GM18498 (cell line): Measurements from ENCODE around the gene RBMS1.

Source experiments
- ATAC-seq: cut with Tn5 transposase; IDR thresholded peaks from one replicate; pipeline ENCODE4 v1.9.1; 2021; ENCODE audit warnings: mild to moderate bottlenecking, moderate library complexity; ENCODE audit not compliant: unreplicated experiment

The RBMS1 gene

GRCh38 chr2:160288324-160288723 lies 205.3 kb downstream of the RBMS1 start:
- ATAC-seq, result no peak

DNA sequence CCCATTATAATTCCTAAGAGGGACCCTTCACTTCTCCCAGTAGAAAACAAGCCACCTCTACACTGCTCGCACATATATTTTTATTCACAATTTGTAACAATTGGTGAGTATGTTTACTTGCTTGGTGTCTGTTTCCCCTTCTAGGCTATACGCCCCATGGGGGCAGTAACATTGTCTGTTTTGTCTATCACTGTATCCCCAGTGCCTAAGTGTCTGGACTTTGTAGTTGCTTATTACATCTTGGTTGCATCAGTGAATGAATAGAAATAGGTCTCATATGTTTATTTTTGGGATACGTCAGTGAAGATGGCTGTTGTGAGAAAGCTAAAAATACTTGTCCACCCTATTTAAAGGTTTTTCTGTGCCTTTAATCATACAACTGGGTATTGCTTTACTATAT lies 206.1 kb downstream of the RBMS1 start:
- no peak for ATAC-seq

- ATAC-seq, result no peak
Observed at GRCh38 chr2:160286551-160286950, 207.1 kb downstream of the RBMS1 start.

DNA sequence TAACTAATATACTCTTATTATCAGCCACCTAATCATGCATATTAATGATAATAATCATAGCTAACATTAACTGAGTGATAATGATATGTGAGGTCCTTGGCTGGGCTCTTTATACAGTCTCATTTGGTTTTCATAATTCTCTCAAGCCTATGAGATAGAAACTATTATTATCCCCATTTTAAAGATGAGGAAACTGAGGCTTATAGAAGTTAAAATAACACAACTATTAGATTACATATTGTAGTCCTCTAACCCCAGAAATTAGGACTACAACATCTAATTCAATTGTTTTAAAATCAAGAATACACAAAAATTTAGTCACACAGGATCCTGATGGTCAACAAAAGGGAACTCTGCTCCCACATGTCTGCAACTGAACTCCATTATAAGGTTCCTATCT lies 209.9 kb downstream of the RBMS1 start:
- no peak for ATAC-seq

DNA sequence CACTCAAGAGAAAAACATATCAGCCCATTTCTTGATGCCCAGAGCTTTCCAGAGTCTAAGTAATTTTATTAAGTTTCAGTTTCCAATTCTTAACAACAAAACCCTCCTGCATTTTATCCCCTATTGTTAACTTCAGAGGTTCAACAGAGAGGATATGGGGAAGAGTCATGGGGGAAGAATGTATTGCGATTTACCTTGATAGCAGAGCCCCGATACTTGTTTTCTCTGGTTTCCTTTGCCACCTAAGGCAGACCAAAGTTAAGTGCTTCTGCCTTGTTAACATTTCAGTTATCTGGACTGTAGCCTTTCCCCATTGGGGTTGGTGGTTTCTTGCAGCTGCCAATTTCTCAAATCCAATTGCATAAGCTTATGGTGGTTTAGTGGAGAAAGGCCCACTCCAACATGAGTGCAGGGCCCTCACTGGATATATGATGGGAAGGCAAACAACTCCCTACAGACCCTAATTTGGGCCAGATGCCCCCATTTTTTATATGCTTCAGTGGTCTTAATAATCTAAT lies 211.5 kb downstream of the RBMS1 start:
- no peak for ATAC-seq

- ATAC-seq, result no peak
Observed at GRCh38 chr2:160281213-160281612, 212.4 kb downstream of the RBMS1 start.

DNA sequence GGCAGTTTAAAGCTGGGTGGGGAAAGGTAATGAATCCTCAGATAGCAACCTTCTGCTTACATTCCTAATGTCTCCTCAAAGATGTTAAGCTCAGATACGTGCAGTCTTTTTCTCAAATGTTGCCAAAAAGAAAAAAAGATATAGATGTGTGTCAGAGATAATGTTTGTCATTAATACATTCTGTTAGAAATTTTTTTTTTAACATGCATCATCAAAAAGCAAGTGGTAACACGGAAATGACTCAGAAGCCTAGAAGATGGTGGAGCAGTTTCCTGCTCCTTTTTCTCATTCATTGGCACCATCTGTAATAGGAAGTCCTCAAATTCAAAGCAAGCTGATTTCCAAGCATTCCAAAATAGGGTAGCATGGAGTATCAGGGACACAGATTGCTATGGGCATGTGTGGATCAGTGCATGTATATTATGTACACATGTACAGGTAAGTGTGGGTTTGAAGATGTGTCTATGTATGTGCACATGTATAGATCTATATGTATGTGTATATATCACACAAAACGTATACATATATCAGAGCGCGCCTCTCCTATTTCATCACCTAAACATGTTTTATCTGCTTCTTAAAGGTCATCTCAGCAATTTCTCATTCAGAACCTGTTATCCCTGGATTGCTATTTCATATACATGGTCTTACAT lies 213.7 kb downstream of the RBMS1 start:
- no peak for ATAC-seq

- no peak for ATAC-seq
Observed at GRCh38 chr2:160278879-160279177, 214.8 kb downstream of the RBMS1 start.

DNA sequence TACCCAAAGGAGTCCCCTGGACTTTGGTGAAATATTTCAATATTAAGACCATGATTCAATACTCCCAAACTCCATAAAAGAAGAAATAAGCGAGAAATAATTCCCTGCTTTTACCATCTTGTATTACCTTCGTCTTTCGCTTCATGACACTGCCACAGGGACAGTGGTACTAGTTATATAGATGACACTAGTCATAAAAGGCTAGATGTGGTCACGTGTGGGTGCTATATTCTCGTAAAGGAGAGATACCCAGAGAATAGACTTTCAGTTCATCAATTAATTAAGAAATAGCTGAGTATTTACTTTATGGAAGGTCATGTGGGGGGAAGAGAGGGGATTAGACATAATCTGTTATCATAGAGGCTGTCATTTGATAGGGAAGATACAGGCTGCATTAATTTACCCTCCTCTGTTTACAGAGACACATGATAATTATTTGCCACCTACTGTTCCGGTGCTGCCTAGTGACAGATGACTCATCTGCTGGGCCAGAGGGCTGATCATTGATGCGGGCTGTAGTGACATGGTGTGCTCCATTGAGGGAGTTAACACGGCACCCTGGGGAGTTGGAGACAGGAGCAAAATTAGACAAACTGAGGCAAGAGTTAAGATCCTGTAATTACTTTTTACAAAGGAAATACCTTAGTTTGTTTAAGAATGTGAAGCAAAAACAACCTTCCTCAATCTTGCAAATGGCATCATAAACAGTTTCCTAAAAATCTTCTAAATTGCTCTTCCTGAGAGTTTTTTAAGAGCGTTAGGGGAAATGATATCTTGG lies 215.3 kb downstream of the RBMS1 start:
- ATAC-seq, result peak; percentile 78

- no peak for ATAC-seq
Observed at GRCh38 chr2:160277151-160277550, 216.5 kb downstream of the RBMS1 start.

- no peak for ATAC-seq
Observed at GRCh38 chr2:160275656-160276055, 218.0 kb downstream of the RBMS1 start.

DNA sequence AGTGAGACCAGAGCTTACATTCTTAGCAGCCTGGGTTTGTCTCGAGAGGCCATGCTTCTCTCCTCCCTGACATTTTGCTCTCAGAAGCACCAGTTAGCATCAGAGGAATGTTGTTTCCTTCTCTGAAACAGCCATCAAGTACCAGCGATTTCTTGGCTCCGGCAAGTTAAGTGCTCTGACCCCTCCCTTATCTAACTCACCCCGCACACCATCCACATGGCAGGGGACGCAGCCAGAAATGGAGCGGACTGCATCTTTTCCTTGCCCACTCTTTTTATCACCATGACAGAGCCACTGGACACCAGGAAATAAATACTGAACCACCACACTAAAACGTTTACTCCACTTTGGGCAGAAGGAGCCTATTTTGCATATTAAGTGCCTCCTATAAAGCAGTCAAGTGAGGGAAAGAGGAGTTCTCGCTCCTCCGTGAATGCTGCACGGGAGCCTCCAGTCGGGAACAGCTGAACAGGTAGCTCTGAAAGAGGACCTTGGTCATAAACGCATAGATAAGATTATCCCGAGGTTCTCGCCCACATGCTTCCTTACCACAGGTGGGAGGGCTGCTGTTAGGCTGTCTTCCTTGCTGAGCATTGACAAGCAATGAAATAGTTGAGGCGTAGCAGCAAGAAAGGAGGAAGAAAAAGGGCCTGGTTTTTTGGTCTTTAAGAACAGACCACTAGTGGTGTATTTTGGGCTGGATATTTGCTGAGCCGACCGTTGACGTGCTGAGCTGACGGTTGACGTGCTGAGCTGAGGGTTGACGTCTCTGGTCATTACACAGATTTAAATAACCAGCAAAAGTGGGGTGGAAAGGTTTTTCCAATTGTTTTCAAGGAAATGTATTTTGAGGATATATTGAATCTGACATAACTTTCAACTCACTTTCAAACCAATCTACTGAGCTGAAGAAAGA lies 222.2 kb downstream of the RBMS1 start:
- no peak for ATAC-seq

- no peak for ATAC-seq
Observed at GRCh38 chr2:160270571-160271113, 223.0 kb downstream of the RBMS1 start.

DNA sequence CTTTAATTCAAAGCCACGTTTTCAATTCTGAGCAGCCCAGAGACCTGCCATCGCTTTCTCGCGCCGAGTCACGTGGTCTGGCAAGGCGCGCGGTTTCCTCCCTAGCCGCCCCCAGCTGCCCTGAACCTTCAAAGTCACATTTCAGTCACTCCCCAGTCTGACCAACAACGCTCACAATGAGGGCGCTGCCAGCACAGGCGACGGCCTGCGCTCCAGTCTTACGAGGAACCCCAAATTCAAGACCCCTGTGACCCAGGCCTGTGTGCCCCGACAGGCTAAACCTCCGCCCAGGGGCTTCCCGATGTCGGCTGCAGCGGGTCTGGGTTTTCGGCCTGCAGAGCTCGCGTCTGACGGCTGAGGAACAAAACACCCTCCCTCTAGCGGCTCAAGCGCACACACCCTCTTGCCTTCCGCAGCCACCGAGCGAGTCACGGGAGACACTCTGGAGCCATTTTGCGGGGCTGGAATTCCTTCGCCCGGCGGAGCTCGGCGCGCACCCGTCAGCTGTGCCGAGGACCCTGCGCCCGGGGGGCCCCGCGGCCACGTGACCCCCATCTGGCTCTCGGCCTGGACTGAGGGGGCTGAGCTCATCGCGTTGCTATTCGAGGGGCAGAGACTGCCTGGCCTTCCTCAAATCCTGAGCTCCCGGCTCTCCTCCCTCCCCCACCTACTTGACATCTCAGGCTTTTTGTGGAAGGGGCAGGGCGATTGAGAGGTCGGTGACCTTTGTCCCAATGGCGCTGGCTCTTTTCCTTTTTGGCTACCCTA lies 223.6 kb downstream of the RBMS1 start:
- ATAC-seq, result peak; percentile 98

GRCh38 chr2:160269365-160269764 lies 224.2 kb downstream of the RBMS1 start:
- peak; percentile 4 for ATAC-seq

DNA sequence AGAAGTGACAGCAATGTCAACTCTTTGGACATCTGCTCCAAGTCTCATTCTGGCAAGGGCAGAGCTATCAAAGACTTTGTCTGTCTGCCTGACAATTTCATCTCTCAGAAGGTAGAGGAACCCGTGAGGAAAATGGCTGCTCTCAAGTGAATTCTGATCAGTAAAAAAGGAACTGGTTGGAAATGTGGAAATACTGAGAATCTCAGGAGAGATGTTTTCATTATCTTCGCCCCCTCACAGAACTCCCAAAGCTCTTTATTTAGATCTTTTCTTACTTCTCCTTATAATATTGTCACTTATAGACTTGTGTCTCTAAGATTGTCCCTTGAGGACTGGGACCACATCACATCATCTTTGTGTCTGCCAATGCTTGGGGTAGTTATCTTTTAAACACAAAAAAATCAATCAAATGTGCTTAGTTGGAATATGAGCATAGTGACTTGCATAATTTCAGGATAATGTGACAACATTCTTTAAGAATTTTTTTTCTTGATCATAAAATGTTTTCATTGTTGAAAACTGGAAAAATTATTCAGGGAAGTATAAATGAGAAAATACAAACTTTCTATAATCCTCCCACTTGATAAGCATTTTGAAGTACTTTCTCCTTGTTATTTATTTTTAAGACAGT lies 225.3 kb downstream of the RBMS1 start:
- no peak for ATAC-seq

DNA sequence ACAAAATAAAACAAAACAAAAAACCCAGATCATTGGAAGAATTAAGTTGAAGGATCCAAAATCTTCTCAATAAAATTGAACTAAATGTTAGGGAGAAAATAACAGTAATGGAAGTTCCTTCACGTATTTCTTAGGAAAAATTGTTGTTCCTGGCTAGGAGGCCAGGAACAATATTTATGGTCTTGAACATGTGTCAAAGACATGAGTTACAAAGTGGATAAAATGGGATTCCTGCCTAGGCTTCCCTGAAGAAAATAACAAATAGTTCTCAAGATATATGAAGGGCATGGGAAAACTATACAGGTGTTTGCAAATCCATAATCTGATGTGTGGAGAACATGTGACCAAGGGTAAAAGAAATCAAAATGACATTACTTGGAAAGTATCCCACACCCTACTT lies 225.9 kb downstream of the RBMS1 start:
- ATAC-seq, result no peak

DNA sequence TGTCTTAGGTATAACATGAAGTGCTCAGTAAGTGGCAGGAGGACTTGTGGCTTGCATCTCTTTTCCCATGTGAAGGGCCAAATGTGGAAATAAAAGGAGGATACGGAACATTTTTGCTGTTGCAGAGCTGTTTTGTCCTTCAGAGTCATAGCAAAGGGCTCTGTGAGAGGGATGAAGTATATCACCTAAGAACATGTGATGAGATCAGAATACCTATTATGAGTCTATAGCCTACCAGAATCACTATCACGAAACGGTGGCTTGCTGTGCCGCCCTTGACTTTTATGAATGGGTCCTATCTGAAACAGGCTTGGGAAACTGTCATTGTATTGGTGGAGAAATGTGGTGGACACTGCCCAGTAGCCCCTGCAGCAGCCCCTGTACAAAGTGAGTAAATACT lies 226.6 kb downstream of the RBMS1 start:
- ATAC-seq, result no peak

DNA sequence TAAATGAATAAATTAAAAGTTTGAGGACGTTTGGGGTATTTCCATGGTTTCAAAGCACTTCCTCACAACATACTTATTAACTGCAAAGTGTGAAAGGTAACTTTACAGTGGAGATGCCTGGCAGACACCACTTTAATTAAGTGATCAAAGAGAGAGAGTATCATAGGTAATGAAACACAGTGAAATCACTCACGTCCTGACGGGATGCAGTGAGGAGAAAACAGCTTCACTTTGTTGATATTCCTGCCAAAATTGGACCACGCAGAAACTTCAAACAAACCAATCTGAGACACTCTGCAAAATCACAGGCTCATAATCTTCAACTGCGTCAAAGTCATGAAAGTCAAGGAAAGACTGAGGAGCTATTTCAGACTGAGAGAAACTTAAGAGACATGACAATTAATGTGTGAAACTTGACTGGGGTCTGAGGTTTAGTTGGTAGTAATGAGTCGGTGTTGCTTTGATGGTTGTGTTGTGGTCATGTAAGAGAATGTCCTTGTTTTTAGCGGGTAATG lies 227.5 kb downstream of the RBMS1 start:
- no peak for ATAC-seq

GRCh38 chr2:160264308-160264707 lies 229.3 kb downstream of the RBMS1 start:
- no peak for ATAC-seq
